Measurements from ENCODE around the gene CERCAM.
"Not testable (repeated sequence)": the region's sequence is repeated elsewhere in the genome, so short reads cannot be mapped to it uniquely, and the experiment has no call there.

CERCAM gene

DNA sequence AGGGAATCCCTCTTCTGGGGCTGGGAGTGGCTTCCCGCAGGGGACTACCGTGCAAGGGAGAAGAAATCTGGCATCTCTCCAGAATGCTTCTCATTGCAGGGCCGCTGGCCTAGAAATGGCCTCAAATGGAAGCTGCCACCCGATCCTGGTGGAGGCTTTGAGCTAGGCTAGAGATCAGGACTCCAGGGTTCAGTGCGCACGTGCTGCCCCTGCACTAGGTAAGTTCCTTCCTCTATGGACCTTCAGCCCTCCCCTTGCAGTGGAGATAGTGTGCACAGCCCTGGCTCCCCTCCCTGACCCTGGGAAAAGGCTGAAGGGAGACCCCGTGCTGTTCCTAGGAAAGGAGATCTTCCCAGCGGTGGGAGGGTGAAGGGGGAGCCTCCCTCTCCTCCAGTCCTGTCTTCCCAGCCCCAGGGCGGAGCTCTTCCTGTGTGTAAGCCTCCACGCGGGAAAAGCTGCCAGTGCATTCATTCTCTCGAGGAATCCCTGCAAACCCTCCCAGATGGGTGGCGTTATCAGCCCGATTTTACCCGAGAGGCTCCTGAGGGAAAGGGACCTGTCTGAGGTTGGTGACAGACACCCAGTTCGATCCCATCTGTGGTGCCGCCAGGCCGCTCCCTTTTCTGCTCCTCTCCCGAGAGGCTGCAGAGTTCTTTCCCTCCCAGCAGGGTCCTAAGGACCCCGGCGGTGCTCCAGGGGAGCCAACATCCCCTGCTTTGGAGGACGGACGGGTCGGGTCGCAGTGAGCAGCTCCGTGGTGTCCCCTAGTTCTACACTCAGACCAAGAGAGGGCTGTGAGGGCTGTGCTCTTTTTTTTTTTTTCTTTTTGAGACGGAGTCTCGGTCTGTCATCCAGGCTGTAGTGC, 1.4 kb upstream of the CERCAM start:
- no peak for DNase-seq

DNA sequence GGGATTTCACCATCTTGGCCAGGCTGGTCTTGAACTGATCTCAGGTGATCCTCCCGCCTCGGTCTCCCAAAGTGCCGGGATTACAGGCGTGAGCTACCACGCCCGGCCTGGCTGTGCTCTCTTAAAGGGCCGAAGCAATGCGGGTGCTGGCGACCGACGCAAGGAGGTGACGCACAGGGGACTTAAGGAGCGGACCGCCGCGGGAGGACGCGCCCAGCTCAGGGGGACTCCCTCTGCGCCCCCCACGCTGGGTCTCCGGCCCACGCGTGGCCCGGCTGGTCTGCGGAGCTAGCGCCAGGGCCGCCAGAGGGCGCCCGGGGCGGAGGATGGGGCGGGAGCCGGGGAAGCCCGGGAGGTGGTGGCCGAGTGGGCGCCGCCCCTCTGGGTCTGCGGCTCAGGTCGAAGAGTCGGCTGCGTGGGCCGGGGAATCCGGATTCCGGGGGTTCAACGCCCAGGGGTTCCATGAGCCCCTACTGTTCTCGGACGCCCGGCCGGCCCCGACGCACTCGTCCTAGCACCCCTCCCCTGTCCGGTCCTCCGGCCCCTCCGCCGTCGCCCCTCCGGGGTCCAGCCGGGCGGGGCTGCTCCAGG, 502 bp upstream of the CERCAM start:
- DNase-seq = peak; percentile 82

DNA sequence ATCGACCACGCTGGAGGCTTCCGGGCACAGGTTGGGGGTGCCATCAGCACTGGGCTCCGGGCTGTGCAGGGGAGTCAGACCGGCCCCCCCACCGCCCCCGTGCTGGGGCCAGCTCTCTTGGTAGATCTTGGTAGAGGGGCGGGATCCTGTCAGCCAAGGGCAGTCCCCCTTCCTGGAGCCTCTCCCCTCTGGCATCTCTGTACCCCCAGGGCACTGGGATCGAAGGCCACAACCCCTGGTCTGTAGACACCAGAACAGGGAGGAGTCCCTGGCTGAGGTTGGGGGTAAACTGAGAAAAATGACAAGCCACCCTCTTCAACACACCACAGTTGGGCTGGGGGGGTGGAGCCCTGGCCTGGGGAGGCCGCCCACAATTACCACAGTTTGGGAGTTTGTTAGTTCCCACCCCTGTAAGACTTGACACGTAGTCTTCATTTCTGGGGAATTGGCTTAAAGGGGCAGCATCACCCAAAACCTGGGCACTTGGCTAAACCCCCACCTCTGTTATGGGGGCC, 882 bp downstream of the CERCAM start:
- DNase-seq = peak; percentile 44

DNA sequence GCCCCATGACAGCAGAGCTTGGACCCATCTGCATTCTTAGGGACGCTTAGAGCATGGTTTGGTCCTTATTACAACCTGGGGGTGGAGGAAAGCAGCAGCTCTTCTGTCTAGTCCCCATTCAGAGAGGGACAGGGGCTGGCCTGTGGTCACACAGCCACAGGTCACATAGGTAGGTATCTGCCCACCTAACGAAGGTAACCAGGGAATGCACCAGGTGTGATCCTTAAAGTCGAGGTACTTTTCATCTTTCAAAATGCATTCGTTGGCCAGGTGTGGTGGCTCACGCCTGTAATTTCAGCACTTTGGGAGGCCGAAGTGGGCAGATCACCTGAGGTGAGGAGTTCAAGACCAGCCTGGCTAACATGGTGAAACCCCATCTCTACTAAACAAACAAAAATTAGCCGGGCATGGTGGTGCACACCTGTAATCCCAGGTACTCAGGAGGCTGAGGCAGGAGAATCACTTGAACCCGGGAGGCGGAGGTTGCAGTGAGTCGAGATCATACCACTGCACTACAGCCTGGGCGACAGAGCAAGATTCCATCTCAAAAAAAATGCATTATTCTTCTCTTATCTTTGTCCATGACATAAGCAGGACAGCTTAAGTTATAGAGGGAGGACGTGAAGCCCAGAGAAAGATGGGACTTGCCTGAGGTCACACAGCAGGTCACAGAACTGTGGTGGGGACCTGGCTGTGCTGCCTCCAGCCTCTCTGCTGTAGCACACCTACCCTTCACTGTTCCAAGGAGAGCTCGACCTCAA, 1.5 kb downstream of the CERCAM start:
- DNase-seq = not testable (repeated sequence)

DNA sequence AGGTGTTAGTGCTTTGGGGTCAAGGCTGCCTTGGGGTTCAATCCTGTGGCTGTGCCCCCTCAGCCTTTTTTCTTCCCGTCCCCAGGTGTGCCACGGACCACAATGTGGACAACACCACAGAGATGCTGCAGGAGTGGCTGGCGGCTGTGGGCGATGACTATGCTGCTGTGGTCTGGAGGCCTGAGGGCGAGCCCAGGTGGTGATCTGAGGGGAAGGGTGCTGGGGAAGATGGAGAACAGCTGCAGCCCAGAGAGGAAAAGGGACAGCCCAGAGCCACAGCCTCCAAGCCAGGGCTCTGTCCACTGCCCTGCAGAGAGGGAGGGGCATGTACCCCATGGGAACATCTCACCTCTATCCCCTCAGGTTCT, 2.1 kb downstream of the CERCAM start:
- no peak for DNase-seq

DNA sequence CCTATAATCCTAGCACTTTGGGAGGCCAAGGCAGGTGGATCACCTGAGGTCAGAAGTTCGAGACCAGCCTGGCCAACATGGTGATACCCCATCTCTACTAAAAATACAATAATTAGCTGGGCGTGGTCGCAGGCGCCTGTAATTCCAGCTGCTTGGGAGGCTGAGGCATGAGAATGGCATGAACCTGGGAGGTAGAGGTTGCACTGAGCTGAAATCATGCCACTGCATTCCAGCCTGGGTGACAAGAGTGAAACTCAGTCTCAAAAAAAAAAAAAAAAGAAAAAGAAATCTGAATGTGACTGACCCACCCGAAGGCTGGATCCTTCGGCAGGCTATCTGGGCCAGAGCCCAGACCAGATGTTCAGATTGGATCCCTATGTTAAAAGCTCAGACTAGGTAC, 2.7 kb downstream of the CERCAM start:
- not testable (repeated sequence) for DNase-seq

DNA sequence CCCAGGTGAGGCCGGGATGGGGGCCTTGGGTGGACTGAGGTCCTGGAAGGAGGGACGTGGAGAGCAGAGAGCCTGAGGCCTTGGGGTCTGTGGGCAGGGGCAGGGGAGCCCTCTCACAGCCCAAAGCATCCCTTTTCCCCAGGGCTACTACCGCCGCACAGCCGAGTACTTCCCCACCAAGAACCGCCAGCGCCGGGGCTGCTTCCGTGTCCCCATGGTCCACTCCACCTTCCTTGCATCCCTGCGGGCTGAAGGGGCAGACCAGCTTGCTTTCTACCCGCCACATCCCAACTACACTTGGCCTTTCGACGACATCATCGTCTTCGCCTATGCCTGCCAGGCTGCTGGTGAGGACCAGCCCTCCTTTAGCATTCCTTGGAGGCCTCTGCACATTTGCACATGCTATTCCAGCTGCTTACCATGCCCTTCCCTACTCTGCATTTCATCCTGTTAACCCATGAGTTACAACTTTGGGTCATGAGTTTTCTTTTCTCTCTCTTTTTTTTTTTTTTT, 3.7 kb downstream of the CERCAM start:
- no peak for DNase-seq

DNA sequence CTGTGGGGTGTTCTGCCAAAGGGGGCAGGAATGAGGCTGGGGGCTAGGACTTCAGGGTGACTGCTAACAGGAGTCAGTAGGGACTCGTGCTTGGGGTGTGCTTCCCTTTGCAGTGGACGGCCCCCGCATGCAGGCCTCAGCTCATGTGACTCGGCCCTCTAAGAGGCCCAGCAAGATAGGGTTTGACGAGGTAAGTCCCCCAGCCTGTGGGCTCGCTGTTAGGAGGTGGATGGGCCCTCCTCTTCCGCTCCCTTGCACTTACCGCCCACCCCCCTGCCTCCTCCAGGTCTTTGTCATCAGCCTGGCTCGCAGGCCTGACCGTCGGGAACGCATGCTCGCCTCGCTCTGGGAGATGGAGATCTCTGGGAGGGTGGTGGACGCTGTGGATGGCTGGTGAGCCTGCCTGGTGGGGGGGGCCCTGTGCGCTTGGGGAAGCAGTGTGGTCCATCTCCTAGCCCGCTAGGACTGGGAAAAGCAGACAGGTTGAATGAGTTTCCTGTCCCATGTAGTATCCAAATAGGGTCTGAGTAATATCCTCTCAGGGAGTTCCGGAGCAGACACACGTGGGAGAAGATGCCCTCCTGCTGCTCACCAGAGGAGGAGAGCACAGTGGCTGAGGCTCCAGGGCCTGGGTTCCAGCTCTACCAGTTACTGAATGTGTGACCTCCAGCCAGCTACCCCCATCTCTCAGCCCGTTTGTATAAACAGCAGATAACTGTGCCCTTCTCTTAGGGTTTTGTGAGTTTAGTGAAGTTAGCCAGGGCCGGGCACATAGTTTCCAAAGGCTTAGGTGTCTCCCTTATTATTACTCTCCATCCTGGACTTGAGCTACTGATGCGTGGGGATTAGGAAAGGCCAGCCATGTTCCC, 8.2 kb downstream of the CERCAM start:
- no peak for DNase-seq

DNA sequence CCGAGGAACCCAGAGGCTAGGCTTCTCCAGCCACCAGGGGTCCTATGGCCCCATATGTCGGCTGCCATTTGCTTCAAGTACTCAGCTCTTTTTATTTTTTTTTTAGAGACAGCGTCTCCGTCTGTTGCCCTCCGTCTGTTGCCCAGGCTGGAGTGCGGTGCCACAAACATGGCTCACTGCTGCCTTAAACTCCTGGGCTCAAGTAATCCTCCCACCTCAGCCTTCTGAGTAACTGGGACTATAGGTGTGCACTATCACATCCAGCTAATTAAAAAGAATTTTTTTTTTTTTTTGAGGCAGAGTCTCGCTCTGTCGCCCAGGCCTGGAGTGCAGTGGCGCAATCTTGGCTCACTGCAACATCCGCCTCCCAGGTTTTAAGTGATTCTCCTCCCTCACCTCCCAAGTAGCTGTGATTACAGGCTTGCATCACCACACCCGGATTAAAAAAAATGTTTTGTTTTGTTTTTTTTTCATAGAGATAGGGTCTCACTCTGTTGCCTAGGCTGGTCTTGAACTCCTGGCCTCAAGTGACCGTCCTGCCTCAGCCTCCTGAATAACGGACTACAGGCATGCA, 8.9 kb downstream of the CERCAM start:
- DNase-seq = no peak

DNA sequence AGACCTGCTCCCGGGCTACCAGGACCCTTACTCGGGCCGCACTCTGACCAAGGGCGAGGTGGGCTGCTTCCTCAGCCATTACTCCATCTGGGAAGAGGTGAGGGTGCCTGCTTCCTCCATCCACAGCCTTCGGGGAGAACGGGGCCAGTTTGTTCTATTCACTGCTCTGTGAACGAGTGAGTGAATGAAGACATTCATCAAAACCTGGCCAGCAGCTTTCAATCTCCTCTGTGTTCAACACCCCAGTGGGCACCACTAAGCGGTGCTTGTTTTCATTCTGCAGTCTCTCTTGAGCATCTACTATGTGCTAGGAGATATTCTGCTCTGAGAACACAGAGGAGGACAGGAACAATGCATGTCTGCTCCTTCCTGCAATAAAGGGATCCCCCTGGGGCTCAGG, 10.6 kb downstream of the CERCAM start:
- no peak for DNase-seq

DNA sequence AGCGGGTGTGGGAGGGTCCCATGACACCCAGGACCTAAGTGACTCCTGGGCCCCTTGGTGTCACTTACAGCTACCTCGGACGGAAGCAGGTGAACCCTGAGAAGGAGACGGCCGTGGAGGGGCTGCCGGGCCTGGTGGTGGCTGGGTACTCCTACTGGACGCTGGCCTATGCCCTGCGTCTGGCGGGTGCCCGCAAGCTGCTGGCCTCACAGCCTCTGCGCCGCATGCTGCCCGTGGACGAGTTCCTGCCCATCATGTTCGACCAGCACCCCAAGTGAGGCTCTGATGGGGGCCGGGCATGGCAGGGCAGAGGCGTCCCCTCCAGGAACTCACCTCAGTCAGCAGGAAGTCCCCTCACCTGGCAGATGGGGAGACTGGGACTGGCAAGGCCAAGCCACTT, 13.7 kb downstream of the CERCAM start:
- DNase-seq = no peak

DNA sequence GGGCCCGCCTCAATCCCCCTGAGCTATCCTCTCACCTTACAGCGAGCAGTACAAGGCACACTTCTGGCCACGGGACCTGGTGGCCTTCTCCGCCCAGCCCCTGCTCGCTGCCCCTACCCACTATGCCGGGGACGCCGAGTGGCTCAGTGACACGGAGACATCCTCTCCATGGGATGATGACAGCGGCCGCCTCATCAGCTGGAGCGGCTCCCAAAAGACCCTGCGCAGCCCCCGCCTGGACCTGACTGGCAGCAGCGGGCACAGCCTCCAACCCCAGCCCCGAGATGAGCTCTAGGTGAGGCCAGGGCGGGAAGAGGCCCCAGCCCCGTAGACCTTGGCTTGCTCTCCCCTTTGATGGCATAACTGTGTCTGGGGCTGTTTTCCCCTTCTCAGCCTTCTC, 15.0 kb downstream of the CERCAM start:
- no peak for DNase-seq

DNA sequence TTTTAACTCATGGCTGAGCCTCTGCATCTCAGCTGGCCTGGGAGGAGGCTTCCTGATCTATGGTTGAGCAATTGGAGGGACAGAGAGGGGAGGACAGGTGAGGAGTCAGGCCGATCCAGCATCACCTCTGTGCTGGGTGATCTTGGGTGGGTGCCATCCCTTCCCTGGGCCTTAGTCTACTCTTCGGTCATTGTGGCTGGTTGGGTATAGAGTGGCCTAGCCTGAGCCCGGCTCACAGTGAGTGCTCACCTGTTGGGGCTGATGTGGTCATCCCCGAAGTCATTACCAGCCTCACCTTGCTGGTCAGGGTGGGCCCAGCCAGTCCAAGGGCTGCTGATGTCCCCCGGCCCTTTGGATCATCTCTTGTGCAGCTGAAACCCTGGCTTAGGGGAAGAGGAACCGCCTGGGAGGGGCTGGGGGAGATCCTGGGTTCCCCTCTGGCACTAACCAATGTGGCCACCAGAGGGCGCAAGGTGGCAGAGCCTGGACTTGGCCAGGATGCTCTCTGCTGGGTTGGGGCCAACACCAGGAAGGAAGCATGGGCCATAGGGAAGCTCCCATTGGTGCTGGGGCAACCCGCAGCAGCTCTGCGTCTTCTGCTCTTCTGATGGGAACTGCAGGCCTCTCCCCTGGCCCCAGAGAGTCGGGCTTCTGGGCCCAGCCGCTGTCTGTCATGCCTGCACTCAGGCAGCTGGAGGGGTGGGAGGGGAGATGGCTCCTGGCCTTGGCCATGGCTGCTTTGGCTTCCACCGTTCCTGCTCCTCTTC, 17.9 kb downstream of the CERCAM start:
- DNase-seq = peak; percentile 76

DNA sequence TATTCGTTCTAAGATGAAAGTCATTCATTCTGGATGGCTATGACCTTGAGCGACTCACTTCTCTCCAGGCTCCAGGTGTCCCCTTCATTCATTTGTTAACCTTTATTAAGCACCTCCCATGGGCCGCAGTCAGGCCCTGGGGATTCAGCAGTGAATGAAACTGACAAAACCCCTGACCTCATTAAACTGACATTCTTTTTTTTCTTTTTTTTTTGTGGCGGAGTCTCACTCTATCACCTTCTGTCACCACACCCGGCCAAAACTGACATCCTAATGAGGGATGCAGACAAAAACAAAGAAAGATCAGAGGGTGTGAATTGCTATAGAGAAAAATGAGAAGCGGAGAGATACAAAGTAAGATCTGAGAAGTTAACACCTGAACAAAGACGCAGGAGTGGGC, 18.6 kb downstream of the CERCAM start:
- no peak for DNase-seq

DNA sequence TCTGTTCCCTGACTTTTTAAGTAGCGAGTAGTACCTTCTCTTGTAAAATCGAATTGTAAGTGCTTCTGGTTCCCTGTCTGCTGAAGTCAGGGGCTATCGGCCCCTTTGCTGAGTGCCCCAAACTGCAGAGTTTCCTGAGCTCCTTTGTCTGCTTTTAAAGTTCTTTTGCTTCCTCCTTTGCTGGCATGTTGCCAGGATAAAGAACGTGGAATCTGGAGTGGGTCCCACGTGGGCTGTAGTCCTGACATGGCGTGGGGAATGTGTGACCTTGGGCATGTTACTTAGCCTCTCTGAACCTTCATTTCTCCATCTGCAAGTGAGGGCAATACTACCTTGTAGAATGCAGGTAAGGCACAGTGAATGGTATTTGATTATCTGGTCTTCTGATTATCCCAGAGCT, 21.5 kb downstream of the CERCAM start:
- no peak for DNase-seq

DNA sequence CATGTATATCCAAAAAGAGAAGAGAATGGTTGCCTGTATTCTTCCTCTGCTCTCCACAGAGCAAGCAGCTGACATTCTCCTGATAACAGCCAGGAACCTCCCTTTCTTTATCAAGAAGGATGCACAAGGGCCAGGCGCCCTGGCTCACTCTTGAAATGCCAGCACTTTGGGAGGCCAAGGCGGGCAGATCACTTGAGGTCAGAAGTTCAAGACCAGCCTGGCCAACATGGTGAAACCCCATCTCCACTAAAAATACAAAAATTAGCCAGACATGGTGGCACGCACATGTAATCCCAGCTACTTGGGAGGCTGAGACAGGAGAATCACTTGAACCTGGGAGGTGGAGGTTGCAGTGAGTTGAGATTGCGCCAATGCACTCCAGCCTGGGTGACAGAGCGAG, 25.8 kb downstream of the CERCAM start:
- DNase-seq = not testable (repeated sequence)

DNA sequence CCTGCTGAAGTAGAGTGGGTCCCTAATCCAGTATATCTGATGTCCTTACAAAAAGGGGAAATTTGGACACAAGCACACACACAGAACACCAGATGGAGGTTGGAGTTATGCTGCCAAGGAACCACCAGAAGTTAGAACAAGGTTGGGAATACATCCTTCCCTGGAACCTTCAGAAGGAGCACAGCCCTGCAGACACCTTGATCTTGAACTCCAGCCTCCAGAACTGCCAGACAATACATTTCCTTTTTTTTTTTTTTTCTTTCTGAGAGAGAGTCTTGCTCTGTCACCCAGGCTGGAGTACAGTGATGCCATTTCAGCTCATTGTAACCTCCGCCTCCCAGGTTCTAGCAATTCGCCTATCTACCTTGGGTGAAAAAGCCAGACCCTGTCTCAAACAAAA, 28.1 kb downstream of the CERCAM start:
- DNase-seq = no peak

DNA sequence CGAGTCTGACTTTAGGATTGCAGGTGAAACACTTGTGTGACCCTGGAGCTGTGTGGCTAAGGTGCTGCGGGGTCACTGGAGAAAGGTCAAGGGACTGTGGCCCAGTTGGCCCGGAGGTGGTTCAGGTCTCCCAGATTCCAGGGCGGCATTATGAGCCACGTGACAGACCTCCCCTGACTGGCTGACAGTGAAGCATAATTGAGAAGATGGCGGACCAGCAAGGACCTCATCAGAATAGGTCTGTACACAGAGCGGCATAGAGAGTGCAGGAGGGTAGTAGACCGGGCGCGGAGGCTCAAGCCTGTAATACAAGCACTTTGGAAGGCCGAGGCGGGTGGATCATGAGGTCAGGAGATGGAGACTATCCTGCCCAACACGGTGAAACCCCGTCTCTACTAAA, 34.3 kb downstream of the CERCAM start:
- no peak for DNase-seq

DNA sequence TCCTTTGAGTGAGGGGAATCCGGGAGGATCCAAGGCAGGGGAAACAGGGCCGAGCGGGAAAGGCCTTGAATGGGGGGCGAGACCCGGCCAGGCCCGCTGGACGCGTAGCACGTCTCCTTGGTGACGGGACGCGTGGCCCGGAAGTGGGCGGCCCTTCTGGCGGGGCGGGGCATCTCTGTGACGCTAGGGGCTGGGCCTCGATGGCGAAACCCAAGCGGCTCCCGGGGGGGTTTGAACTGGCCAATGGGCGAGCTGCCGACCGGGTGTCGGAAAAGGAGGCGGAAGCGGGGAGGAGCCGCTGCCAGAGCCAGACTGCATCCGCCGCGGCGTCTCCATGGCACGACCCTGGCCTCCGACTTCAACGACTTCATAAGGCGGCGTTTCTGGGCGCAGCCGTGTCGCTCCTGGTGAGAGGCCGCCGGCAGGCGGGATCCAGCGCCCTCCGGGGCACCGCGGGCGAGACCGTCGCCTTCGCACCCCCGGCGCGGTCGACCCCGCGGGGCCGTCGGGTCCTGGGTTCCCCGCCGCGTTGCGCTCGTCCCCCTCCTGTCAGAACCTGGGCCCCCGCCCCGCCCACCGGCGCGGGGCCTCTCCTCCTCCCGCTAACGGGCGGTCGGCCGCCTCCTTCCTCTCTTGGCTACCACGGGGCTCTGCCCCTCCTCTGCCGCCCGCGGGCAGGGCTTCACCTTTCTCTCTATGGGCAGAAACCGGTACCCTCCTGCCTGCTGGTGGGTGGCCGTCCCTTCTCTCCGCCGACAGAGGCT, 35.4 kb downstream of the CERCAM start, which contains the start of gene ODF2:
TSS of gene ODF2 (plus strand) at position 158 of the 764 bp plus-strand sequence. CDS start at position 244, 86 bp downstream.
- peak; percentile 96 for DNase-seq

DNA sequence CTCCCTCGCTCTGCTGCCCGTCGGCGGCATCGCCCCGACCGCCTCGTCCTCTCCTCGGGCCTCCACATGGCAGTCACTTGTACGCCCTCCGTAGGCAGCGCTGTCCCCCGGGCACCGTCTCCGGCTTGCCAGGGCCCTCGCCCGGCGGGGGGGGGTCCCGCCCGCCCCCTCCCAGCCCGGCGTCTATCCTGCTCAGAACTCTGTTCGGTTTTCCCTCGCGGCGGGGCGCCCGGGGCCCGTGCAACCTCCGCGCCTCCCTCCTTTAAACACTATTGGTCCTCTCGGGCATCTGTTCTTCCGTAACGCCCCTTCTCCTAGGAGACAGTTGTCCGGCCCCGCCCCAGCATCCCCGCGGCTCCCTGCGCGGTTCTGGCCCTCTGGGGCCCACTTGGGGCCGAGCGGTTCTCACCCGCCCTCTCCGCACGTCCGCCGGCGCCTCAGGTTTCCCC, 36.0 kb downstream of the CERCAM start:
- peak; percentile 77 for DNase-seq
